NK-92 (cell line): Measurements from ENCODE around the gene DISP2.

ENCODE experiments used
- DNase-seq: peaks from one replicate; lab custom pipeline; 2025; ENCODE audit not compliant: unreplicated experiment; lab: John Stamatoyannopoulos, UW

Gene DISP2, protein sequence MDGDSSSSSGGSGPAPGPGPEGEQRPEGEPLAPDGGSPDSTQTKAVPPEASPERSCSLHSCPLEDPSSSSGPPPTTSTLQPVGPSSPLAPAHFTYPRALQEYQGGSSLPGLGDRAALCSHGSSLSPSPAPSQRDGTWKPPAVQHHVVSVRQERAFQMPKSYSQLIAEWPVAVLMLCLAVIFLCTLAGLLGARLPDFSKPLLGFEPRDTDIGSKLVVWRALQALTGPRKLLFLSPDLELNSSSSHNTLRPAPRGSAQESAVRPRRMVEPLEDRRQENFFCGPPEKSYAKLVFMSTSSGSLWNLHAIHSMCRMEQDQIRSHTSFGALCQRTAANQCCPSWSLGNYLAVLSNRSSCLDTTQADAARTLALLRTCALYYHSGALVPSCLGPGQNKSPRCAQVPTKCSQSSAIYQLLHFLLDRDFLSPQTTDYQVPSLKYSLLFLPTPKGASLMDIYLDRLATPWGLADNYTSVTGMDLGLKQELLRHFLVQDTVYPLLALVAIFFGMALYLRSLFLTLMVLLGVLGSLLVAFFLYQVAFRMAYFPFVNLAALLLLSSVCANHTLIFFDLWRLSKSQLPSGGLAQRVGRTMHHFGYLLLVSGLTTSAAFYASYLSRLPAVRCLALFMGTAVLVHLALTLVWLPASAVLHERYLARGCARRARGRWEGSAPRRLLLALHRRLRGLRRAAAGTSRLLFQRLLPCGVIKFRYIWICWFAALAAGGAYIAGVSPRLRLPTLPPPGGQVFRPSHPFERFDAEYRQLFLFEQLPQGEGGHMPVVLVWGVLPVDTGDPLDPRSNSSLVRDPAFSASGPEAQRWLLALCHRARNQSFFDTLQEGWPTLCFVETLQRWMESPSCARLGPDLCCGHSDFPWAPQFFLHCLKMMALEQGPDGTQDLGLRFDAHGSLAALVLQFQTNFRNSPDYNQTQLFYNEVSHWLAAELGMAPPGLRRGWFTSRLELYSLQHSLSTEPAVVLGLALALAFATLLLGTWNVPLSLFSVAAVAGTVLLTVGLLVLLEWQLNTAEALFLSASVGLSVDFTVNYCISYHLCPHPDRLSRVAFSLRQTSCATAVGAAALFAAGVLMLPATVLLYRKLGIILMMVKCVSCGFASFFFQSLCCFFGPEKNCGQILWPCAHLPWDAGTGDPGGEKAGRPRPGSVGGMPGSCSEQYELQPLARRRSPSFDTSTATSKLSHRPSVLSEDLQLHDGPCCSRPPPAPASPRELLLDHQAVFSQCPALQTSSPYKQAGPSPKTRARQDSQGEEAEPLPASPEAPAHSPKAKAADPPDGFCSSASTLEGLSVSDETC (N-terminal part only)

DNA sequence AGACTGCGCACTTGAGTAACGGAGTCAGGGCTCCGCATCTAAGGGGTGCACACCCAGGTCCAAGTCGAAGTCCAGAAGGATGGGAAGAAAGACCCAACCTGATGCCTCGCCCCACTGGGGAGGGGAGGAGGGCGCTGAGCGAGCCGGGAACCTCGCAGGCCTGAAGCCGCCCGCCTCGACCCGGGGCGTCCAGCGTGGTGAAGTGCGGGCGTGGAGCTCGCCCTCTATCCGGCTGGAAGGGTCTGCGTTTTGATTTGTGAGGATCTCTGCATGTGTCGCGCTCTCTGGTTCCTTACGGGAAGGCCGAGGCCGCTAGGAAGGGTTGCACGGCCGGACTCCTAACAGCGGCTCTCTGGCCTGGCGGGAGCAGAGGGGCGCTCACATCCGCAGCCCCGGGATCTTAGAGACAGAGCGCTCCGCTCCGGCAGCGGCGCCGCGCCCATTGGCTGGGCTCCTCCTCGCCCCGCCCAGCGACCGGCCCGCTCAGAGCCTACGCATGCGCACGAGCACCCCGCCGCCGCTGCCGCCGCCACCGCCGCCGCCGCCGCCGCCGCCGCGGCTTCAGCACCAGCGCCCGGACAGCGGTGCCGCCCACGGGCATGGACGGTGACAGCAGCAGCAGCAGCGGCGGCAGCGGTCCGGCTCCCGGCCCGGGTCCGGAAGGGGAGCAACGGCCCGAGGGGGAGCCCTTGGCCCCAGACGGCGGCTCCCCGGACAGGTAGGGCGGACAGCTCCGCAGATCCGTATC, at the start of gene DISP2:
Gene DISP2 (plus strand): TSS at position 497 of the 748 bp plus-strand sequence. CDS start 103 bp downstream, at position 600.
- DNase-seq, result peak; percentile 32

DNA sequence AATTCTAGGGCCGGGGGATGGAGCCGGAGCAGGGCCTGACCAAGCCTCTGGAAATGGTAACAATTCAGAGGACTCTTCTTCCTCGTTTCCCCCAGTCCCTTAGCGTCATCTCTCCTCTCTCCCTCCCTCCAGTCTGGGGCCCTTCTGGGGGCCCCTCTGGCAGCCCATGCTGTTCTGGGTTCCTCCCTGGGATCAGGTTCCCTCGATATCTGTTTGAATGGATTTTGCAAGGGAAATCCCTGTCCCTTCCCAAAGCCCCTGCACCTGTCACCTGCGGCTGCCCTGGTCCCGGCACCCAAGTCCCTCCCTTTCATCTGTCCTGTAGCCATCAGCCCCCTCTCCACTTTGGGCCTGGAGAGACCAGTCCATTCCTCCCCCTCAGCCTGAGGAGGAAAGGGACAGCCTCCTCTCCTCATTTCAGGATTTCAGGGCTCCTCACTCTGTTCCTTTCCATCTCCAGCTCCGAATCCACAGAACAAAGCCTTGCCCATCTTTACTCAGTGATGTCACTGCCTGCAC, 48.6 kb upstream of the DISP2 start:
- DNase-seq, result no peak

DNA sequence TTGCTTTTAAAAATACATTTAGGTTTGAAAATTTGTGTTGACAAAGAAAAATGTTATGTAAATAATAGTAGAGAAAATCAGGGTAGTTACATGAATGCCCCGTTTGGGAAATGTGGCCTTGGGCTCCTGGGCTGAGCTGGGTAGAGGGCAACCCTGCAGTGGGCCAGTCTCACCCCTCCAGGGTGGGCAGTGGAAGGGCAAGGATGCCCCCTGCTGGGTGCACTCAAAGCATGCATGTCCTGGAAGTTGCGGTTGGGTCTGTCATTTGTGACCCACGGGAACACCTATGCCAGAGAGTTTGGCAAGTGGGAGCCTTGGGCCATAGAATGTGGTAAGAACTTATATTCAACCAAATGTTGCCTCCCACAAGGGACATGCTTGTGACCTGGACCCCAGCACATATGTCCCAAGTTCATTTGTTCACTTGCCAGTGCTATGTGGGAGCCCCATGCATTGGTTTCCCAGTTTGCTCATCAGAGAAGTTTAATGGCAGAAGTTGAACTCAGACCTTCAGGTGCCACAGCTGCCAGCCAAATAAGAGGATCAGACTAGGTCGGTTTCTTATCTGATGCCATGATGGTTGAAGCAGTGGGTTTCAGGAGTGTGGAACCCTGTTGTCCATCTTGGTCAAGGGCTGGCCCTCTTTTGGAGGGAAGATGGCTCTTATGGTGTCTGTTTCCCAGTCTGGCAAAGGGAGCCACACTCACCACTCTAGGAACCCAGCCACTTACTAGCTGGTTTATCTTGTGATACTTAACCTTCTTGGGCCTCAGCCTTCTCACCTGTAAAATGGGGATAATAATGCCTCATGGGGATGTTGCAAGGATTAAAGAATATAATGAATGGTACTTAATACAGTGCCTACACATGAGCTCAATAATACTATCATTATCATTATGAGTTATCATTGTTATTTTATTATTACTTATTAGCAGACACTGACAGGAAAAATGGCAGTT, 47.7 kb upstream of the DISP2 start:
- no peak for DNase-seq

GRCh38 chr15:40310993-40311392, 47.0 kb upstream of the DISP2 start:
- DNase-seq, result no peak

DNA sequence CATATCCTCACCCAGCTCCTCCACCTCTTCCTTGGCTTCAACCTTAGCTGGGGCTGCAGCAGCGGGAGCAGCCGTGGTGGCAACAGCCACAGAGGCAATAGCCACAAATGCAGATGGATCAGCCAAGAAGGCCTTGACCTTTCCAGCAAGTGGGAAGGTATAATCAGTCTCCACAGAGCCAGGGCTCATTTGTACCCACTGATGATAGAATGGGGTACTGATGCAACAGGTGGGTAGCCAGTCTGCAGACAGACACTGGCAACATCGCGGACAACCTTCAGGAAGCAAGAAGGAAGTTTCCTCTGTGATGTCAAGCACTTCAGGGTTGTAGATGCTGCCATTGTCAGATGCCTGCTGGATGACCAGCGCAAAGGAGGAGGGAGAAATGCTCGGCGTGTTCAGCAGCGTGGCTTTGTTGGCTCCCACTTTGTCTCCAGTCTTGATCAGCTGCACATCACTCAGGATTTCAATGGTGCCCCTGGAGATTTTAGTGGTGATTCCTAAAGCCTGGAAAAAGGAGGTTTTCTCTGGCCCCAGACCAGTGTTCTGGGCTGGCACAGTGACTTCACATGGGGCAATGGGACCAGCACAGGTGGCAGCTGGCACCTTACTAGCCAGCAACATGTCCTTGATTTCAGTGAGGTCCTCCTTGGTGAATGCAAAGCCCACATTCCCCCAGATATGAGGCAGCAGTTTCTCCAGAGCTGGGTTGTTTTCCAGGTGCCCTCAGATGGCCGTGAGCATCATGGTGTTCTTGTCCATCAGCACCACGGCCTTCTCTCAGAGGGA, 45.5 kb upstream of the DISP2 start:
- DNase-seq, result no peak

GRCh38 chr15:40313531-40314398, 44.3 kb upstream of the DISP2 start:
- DNase-seq, result no peak

DNA sequence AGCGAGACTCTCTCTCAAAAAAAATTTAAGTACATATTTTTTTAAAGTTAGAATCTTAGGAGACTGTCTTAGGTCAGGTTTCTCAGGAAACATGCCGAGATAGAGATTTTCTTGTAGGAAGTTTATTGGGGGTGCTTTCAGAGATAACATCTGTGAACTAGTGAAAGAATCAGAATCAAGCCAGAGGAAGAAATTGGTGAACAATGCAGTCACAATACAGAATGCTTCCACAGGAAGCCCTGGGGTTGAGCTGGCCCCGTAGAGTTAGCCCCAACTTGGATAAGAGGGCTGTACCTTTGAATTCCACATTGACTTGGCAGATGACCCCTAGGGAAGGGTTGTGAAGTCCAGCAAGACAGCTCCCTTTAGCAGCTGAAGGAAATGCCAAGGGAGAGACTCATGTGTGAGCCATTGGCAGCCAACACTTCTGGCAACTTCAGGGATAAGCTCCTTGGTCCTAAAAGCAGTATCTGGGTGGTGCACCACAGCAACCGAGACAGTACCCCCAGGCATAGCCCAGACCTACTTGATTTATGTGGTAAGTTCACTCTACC, 43.2 kb upstream of the DISP2 start:
- no peak for DNase-seq

DNA sequence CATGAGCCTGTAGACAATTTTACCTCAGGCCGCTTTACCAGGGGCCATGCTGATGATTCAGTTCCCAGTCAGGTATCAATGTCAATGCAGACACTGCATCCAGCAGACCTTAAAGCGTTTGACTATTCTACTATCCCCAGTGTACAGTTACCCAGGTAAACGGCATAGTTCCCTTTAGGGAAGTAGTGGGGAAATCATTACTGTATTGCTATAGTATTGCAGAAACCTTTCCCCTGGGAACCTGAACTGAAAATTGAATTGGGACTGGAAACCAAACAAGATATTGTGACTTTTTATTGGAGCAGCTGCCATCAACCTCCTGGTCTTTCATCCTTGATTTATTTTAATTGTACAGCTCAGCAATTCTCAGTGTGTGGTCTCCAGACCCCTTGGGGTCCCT, 41.1 kb upstream of the DISP2 start:
- no peak for DNase-seq

DNA sequence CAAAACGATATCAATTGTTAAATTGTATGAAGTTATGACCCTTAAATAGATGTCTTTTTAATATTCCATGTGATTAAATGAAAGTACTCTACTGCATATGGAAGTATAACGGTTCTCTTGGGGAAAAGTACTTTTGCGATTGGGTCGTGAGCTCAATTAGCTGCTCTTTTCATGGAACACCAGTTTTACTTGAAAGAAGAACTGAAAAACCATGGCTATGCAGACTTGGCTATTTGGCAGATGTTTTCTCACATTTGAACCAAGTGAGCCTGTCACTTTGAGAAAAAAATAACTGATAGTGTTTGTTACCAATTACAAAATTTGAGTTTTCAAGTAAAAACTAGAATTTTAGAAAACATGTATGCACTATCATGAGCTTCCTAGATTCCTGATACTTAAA, 40.4 kb upstream of the DISP2 start:
- no peak for DNase-seq

DNA sequence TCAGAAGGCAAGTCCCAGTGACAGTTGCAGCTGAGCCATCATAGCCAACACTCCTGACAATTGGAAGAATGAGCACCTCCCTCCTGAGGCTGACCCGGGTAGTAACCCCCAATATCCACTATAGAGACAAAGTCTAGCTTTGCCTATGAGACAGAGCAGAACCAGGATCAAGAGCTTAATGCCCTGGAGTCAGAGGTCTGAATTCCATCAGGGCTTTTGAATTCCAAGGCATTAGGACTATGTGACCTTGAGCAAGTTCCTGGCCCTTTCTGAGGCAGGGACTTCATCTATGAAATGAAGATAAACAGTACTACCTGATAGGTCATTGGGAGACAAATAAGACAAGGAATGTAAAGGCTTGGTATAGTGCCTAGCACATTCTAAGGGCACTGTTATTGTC, 37.6 kb upstream of the DISP2 start:
- no peak for DNase-seq

GRCh38 chr15:40320931-40321371, 37.1 kb upstream of the DISP2 start:
- no peak for DNase-seq

- no peak for DNase-seq
Observed at GRCh38 chr15:40322531-40323238, 35.3 kb upstream of the DISP2 start.

DNA sequence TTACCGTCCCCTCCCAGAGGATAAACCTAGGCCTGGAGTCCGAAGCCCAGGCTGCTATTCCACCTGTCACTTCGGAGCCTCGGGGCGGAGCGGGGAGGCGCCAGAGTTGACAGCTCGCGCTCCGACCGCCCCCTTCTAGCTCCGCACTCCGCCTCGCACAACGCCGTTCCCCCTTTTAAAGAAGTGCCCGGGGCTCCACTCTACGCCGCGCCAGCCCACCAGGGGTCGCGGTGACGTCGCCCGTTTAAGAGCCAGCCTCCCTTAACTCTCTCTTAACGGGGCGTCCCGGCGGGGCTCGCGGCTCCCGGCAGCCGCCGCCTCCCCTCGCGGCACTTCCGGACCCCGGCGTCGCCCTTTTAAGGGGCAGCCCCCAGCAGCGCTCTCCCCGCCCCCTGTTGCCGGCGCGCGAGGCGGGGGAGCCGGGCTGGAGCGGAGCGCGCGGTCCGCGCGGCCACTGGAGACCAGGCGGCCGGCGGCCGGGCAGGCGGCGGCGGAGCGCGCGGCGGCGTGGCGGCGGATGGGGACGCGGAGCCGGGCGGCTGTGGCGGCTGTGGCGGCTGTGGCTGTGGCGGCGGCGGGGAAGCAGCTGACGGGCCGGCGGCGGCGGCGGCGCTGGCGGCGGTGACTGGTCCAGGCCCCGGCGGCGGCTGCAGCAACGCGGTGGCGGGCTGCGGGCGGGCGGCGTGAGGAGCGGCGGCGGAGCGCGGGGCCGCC, 34.6 kb upstream of the DISP2 start, which contains the start of gene INAFM2:
Gene INAFM2 (plus strand): TSS at position 454 of the 714 bp plus-strand sequence. CDS start 364 bp downstream, outside the sequence.
- DNase-seq, result peak; percentile 37

- no peak for DNase-seq
Observed at GRCh38 chr15:40323953-40324937, 33.8 kb upstream of the DISP2 start.
